ENCODE results near the gene CARD14.
"Not testable (repeated sequence)": the region's sequence is repeated elsewhere in the genome, so short reads cannot be mapped to it uniquely, and the experiment has no call there.

Gene CARD14

DNA sequence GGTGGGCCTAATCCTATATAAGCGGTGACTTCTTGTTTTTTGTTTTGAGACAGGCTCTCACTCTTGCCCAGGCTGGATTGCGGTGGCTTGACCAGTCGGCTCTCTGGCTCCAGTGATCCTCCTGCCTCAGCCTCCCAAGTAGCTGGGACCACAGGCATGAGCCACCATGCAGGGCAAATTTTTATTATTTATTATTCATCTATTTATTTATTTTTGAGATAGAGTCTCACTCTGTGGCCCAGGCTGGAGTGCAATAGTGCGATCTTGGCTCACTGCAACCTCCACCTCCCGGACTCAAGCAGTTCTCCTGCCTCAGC lies 86.2 kb downstream of the CARD14 start:
- DNase-seq = no peak

GRCh38 chr17:80257716-80258213 lies 87.9 kb downstream of the CARD14 start:
- no peak for DNase-seq

GRCh38 chr17:80258296-80258695 lies 88.5 kb downstream of the CARD14 start:
- not testable (repeated sequence) for DNase-seq

Measured in OCI-M1 (cell line).